ENCODE data around the gene ACAP1.

- TF ChIP-seq POLR2A (IDR thresholded peaks at IDR 0.05), result no peak
- TF ChIP-seq CTCF (IDR thresholded peaks at IDR 0.05), result peak in 1 of 6 experiments; percentile 13
- no peak for TF ChIP-seq POLR2AphosphoS5 (IDR thresholded peaks at IDR 0.05)
- no peak for TF ChIP-seq EP300 (IDR thresholded peaks at IDR 0.05)
These were observed 11.9 kb upstream of the ACAP1 start for GRCh38 chr17:7324438-7324779.

All from upper lobe of left lung (tissue), 4 donors.